ENCODE results near the gene STEAP1. TPM values are rescaled to one million over a fixed set of nuclear protein-coding genes. Genes with fewer than 3 reads are reported as not detected.

The STEAP1 gene
- total and polyA plus RNA-seq, 10 donors = 0.67 to 12.3 (median 2.8) TPM

DNA sequence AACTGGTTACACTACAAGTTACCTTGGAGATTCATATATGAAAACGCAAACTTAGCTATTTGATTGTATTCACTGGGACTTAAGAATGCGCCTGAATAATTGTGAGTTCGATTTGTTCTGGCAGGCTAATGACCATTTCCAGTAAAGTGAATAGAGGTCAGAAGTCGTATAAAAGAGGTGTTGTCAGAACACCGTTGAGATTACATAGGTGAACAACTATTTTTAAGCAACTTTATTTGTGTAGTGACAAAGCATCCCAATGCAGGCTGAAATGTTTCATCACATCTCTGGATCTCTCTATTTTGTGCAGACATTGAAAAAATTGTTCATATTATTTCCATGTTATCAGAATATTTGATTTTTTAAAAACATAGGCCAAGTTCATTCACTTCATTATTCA lies 9.3 kb downstream of the STEAP1 start:
- Histone ChIP-seq H3K9me3 (no peaks in the 10 kb centered on the region), H3K4me3 (no peak overlapping the region), H3K27ac (no peak overlapping the region), H3K36me3 (no peaks in the 10 kb centered on the region), H3K4me1 (no peaks in the 10 kb centered on the region), H3K27me3 (replicated peaks in 1 of 7) (no peaks in the 10 kb centered on the region)
- intact Hi-C loops (cut with DNase I; ENCODE audit: low total_unique reads) = loop anchor here (5.0 kb wide), 1 partner anchor 264 kb away; no protein-coding TSS in a partner anchor
- WGBS, 5 donors = 90 to 96% (median 92%) methylated on average over 5 of the region's 5 CpGs
- TF ChIP-seq POLR2AphosphoS5 (IDR thresholded peaks at IDR 0.05) (no peak), POLR2A (IDR thresholded peaks at IDR 0.05) (no peak)
- TF ChIP-seq, protein P1, sequence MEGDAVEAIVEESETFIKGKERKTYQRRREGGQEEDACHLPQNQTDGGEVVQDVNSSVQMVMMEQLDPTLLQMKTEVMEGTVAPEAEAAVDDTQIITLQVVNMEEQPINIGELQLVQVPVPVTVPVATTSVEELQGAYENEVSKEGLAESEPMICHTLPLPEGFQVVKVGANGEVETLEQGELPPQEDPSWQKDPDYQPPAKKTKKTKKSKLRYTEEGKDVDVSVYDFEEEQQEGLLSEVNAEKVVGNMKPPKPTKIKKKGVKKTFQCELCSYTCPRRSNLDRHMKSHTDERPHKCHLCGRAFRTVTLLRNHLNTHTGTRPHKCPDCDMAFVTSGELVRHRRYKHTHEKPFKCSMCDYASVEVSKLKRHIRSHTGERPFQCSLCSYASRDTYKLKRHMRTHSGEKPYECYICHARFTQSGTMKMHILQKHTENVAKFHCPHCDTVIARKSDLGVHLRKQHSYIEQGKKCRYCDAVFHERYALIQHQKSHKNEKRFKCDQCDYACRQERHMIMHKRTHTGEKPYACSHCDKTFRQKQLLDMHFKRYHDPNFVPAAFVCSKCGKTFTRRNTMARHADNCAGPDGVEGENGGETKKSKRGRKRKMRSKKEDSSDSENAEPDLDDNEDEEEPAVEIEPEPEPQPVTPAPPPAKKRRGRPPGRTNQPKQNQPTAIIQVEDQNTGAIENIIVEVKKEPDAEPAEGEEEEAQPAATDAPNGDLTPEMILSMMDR (IDR thresholded peaks at IDR 0.05 in 8 of 11, conservative IDR thresholded peaks at IDR 0.05 in 3 of 11) = no peak
- DNase-seq = no peak

DNA sequence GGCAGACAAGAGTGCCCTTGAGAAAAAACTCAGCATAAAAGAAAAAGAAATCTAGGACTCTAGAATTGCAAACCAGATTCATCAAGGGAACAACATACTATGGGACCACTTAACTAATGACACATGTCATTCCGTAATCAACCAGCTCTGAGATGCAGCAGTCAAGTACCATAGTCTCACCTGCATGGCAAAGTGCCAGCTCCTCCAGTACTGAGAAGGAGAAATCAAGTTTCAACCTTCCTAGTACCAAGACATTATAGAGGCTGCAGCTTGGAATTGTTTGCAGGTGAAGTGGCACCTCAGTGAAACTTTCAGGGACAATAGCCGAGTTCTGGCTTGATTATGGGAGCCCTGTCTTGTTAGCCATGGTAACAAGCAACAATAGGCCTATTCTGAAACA lies 11.5 kb downstream of the STEAP1 start:
- intact Hi-C loops (cut with DNase I; ENCODE audit: low total_unique reads) = no loop called here
- no peak overlapping the region for H3K4me3 ChIP-seq
- TF ChIP-seq, protein P1 (IDR thresholded peaks at IDR 0.05 in 8 of 11, conservative IDR thresholded peaks at IDR 0.05 in 3 of 11) = no peak
- TF ChIP-seq POLR2AphosphoS5 (IDR thresholded peaks at IDR 0.05) (no peak), POLR2A (IDR thresholded peaks at IDR 0.05) (no peak)
- no peaks in the 10 kb centered on the region for H3K27me3 ChIP-seq (replicated peaks in 1 of 7)
- H3K36me3 ChIP-seq = no peaks in the 10 kb centered on the region
- 77 to 92% (median 80%) methylated on average over 2 of the region's 2 CpGs for WGBS, 5 donors
- no peak for DNase-seq
- no peaks in the 10 kb centered on the region for H3K4me1 ChIP-seq
- H3K9me3 ChIP-seq = peaks cover 0 to 15% (median 6%) of the 10 kb centered on the region in 8 donors
- H3K27ac ChIP-seq = no peak overlapping the region

DNA sequence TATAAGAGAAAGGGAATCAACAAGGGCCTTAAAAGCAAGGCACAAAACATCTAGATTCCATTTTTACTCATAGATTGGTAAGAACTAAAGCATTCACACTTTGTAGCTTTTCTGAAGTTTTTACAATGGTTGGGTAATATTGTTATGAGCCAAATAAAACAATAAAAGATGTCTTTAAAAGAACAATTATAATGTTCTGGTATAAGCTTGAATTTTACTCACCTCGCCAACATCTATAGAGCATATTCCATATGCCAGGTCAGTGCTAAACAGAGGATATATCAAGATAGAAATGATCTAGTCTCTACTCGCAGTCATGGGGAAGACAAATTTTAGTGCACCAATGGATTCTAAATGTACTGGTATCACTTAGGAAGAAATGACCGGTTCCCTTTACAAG lies 11.9 kb downstream of the STEAP1 start:
- DNase-seq = no peak
- no peak overlapping the region for H3K27ac ChIP-seq
- H3K4me3 ChIP-seq = no peak overlapping the region
- TF ChIP-seq, protein P1 (IDR thresholded peaks at IDR 0.05 in 8 of 11, conservative IDR thresholded peaks at IDR 0.05 in 3 of 11) = no peak
- TF ChIP-seq POLR2A (IDR thresholded peaks at IDR 0.05) = no peak
- H3K4me1 ChIP-seq = no peaks in the 10 kb centered on the region
- H3K27me3 ChIP-seq (replicated peaks in 1 of 7) = no peaks in the 10 kb centered on the region
- H3K9me3 ChIP-seq = peaks cover 0 to 15% (median 6%) of the 10 kb centered on the region in 8 donors
- no peaks in the 10 kb centered on the region for H3K36me3 ChIP-seq
- intact Hi-C loops (cut with DNase I; ENCODE audit: low total_unique reads) = no loop called here
- 61 to 92% (median 88%) methylated on average over 3 of the region's 3 CpGs for WGBS, 5 donors

DNA sequence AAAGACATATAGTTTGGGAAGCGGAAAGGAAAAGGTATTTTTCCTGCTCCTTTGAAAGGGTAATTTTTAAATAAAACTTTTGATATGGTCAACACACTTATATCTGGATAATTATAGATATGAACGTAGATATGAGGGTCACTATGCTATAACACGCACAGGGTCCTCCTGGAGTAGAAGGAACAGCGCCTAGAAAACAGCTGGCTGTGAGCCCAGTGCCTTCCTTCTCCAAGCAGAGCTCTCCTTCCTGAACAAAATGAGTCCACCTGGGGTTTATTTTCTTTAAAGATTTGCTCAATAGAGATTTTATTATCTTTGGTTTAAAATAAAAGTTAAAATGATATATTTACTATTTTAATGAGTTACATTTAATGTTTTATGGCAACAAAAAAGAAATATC lies 13.1 kb downstream of the STEAP1 start:
- peaks cover 0 to 15% (median 6%) of the 10 kb centered on the region in 8 donors for H3K9me3 ChIP-seq
- H3K27me3 ChIP-seq (replicated peaks in 1 of 7) = peaks cover 0 to 3% (median 0%) of the 10 kb centered on the region in 7 donors
- H3K36me3 ChIP-seq = no peaks in the 10 kb centered on the region
- H3K4me3 ChIP-seq = no peak overlapping the region
- no peaks in the 10 kb centered on the region for H3K4me1 ChIP-seq
- intact Hi-C loops (cut with DNase I; ENCODE audit: low total_unique reads) = no loop called here
- TF ChIP-seq, protein P1 (IDR thresholded peaks at IDR 0.05 in 8 of 11, conservative IDR thresholded peaks at IDR 0.05 in 3 of 11) = no peak
- TF ChIP-seq POLR2AphosphoS5 (IDR thresholded peaks at IDR 0.05) = no peak
- no peak for TF ChIP-seq POLR2A (IDR thresholded peaks at IDR 0.05)
- H3K27ac ChIP-seq = no peak overlapping the region
- WGBS, 5 donors = 71 to 81% (median 75%) methylated on average over 4 of the region's 4 CpGs
- no peak for DNase-seq
